OCI-LY3 (cell line): ENCODE data around the gene STAT5B.

Experiments used
- EZH2phosphoT487 ChIP-seq: fragments of 200-600 bp; shearing (Covaris generic); IDR thresholded peaks from 2 replicates; pipeline ENCODE4 v1.6.1; 2018; ENCODE audit warnings: antibody characterized with exemption, mixed run types, low read depth
- TF ChIP-seq, protein P1 (sequence below): fragments of 200-600, 300-600 bp; sonication (generic); IDR thresholded peaks from 2 replicates; pipeline ENCODE4 v1.5.1; 2014; ENCODE audit warnings: antibody characterized with exemption, low read length, low read depth

DNA sequence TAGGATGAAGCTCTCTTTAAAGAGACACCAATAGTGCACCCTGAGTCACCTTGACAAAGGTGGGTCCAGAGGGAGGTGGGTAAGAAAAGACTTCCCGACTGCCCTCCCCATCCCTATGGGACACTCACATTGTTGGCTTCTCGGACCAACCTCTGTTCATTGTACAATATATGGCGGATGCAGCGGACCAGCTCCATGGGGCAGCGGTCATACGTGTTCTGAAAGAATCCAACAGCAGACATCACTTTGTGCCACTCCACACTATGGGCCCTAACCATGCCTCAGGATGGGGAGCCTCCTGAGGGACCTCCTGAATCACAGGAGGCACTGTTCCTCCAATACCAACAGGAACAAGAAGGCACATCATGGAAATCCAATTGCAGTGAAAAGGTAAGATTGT is 51.5 kb downstream of the STAT5B start:
- TF ChIP-seq, protein P1, sequence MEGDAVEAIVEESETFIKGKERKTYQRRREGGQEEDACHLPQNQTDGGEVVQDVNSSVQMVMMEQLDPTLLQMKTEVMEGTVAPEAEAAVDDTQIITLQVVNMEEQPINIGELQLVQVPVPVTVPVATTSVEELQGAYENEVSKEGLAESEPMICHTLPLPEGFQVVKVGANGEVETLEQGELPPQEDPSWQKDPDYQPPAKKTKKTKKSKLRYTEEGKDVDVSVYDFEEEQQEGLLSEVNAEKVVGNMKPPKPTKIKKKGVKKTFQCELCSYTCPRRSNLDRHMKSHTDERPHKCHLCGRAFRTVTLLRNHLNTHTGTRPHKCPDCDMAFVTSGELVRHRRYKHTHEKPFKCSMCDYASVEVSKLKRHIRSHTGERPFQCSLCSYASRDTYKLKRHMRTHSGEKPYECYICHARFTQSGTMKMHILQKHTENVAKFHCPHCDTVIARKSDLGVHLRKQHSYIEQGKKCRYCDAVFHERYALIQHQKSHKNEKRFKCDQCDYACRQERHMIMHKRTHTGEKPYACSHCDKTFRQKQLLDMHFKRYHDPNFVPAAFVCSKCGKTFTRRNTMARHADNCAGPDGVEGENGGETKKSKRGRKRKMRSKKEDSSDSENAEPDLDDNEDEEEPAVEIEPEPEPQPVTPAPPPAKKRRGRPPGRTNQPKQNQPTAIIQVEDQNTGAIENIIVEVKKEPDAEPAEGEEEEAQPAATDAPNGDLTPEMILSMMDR: no peak
- TF ChIP-seq EZH2phosphoT487: no peak
